OCI-LY1 (cell line): ENCODE results near the gene TBC1D14.

Experiments
- H2AFZ ChIP-seq: fragments of 200-600 bp; sonication (generic), shearing (Covaris generic); 2 replicates; pipeline ENCODE4 v1.6.0; 2014; ENCODE audit warnings: antibody characterized with exemption, mild to moderate bottlenecking, low read length
- H3F3A ChIP-seq: fragments of 200-600 bp; sonication (generic), shearing (Covaris generic); 2 replicates; pipeline ENCODE4 v1.6.0; 2014; ENCODE audit warnings: mild to moderate bottlenecking, antibody characterized with exemption, low read length, moderate library complexity; ENCODE audit not compliant: insufficient read depth
- H3K27ac ChIP-seq: fragments of 200-600 bp; sonication (generic); 2 replicates; pipeline ENCODE4 v1.5.1; 2014; ENCODE audit warnings: low read length, mixed run types, mild to moderate bottlenecking, low read depth; ENCODE audit not compliant: poor library complexity, severe bottlenecking
- H3K27me3 ChIP-seq: fragments of 200-600 bp; sonication (generic); 2 replicates; pipeline ENCODE4 v1.6.0; 2014; ENCODE audit warnings: antibody characterized with exemption, mild to moderate bottlenecking, low read length, moderate library complexity; ENCODE audit not compliant: insufficient read depth
- H3K36me3 ChIP-seq: fragments of 200-600 bp; sonication (generic); 2 replicates; pipeline ENCODE4 v1.6.1; 2014; ENCODE audit warnings: mild to moderate bottlenecking, antibody characterized with exemption, low read length, moderate library complexity, mixed read lengths; ENCODE audit not compliant: insufficient read depth
- H3K4me1 ChIP-seq: fragments of 200-600 bp; sonication (generic); 2 replicates; pipeline ENCODE4 v1.5.1; 2014; ENCODE audit warnings: mild to moderate bottlenecking, low read length, moderate library complexity; ENCODE audit not compliant: insufficient read depth, severe bottlenecking
- H3K4me2 ChIP-seq: fragments of 200-600 bp; sonication (generic), shearing (Covaris generic); 2 replicates; pipeline ENCODE4 v1.6.1; 2014; ENCODE audit warnings: low read length
- H3K4me3 ChIP-seq: fragments of 200-600 bp; sonication (generic); 2 replicates; pipeline ENCODE4 v1.5.1; 2014; ENCODE audit warnings: low read length, low read depth, mild to moderate bottlenecking, mixed read lengths; ENCODE audit not compliant: poor library complexity, severe bottlenecking
- H3K79me2 ChIP-seq: fragments of 200-600 bp; shearing (Covaris generic); 2 replicates; pipeline ENCODE4 v1.6.1; 2016; ENCODE audit warnings: mixed run types, low read length, mixed read lengths; ENCODE audit not compliant: insufficient read depth
- H3K9ac ChIP-seq: fragments of 200-600 bp; sonication (generic), shearing (Covaris generic); 2 replicates; pipeline ENCODE4 v1.6.1; 2014; ENCODE audit warnings: mild to moderate bottlenecking, low read length, mixed read lengths
- H3K9me2 ChIP-seq: fragments of 200-600 bp; sonication (generic), shearing (Covaris generic); 2 replicates; pipeline ENCODE4 v1.6.1; 2014; ENCODE audit warnings: low read depth, mild to moderate bottlenecking, low read length, mixed read lengths
- H3K9me3 ChIP-seq: fragments of 200-600 bp; shearing (Covaris generic); 2 replicates; pipeline ENCODE4 v1.6.1; 2014; ENCODE audit warnings: low read length, mixed read lengths
- H4K20me1 ChIP-seq: fragments of 200-600 bp; sonication (generic), shearing (Covaris generic); 2 replicates; pipeline ENCODE4 v1.6.0; 2016; ENCODE audit warnings: mild to moderate bottlenecking, low read length; ENCODE audit not compliant: insufficient read depth
- EZH2 ChIP-seq: fragments of 200-600 bp; sonication (generic), shearing (Covaris generic); IDR thresholded peaks from 2 replicates; pipeline ENCODE4 v1.8.0; 2017; ENCODE audit warnings: borderline replicate concordance, mixed run types, mild to moderate bottlenecking, antibody characterized with exemption, low read length, moderate library complexity, mixed read lengths
- TF ChIP-seq, protein P1 (sequence below): fragments of 200-600 bp; sonication (generic), shearing (Covaris generic); IDR thresholded peaks from 2 replicates; pipeline ENCODE4 v1.5.1; 2017; ENCODE audit warnings: mild to moderate bottlenecking, antibody characterized with exemption, low read length, moderate library complexity, mixed read lengths

The TBC1D14 gene

GRCh38 chr4:7041801-7042502 lies 132.3 kb downstream of the TBC1D14 start:
- H2AFZ ChIP-seq, result no peak overlapping the region
- H3K27me3 ChIP-seq, result no peaks in the 10 kb centered on the region
- no peak overlapping the region for H3K27ac ChIP-seq

GRCh38 chr4:7042503-7043283 lies 133.1 kb downstream of the TBC1D14 start:
- H3K4me2 ChIP-seq, result peak overlapping the region; percentile 55
- H2AFZ ChIP-seq, result no peak overlapping the region
- no peaks in the 10 kb centered on the region for H3F3A ChIP-seq
- H3K79me2 ChIP-seq, result peaks cover 26% of the 10 kb centered on the region
- no peaks in the 10 kb centered on the region for H3K36me3 ChIP-seq
- no peaks in the 10 kb centered on the region for H3K27me3 ChIP-seq
- peak overlapping the region; percentile 23; the same call in 1 of the 2 replicates for H3K9ac ChIP-seq
- H3K9me3 ChIP-seq, result no peaks in the 10 kb centered on the region
- H3K9me2 ChIP-seq, result no peaks in the 10 kb centered on the region
- H3K4me1 ChIP-seq, result peaks cover 29% of the 10 kb centered on the region
- no peaks in the 10 kb centered on the region for H4K20me1 ChIP-seq
- peak overlapping the region; percentile 60 for H3K4me3 ChIP-seq
- H3K27ac ChIP-seq, result no peak overlapping the region
- TF ChIP-seq, protein P1, sequence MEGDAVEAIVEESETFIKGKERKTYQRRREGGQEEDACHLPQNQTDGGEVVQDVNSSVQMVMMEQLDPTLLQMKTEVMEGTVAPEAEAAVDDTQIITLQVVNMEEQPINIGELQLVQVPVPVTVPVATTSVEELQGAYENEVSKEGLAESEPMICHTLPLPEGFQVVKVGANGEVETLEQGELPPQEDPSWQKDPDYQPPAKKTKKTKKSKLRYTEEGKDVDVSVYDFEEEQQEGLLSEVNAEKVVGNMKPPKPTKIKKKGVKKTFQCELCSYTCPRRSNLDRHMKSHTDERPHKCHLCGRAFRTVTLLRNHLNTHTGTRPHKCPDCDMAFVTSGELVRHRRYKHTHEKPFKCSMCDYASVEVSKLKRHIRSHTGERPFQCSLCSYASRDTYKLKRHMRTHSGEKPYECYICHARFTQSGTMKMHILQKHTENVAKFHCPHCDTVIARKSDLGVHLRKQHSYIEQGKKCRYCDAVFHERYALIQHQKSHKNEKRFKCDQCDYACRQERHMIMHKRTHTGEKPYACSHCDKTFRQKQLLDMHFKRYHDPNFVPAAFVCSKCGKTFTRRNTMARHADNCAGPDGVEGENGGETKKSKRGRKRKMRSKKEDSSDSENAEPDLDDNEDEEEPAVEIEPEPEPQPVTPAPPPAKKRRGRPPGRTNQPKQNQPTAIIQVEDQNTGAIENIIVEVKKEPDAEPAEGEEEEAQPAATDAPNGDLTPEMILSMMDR, result no peak
- no peak for TF ChIP-seq EZH2

More at GRCh38 chr4:7041801-7042502, 132.3 kb downstream of the TBC1D14 start:
- no peaks in the 10 kb centered on the region for H3F3A ChIP-seq
- H3K4me3 ChIP-seq, result peak overlapping the region; percentile 60
- H3K79me2 ChIP-seq, result peaks cover 21% of the 10 kb centered on the region
- peak overlapping the region; percentile 55 for H3K4me2 ChIP-seq
- H3K9me3 ChIP-seq, result no peaks in the 10 kb centered on the region
- TF ChIP-seq, protein P1, result no peak
- no peak for TF ChIP-seq EZH2
- H3K9ac ChIP-seq, result no peak overlapping the region; the same call in 1 of the 2 replicates
- H3K4me1 ChIP-seq, result peaks cover 27% of the 10 kb centered on the region
- no peaks in the 10 kb centered on the region for H3K36me3 ChIP-seq
- no peaks in the 10 kb centered on the region for H4K20me1 ChIP-seq
- H3K9me2 ChIP-seq, result no peaks in the 10 kb centered on the region

GRCh38 chr4:7043284-7044136 lies 133.9 kb downstream of the TBC1D14 start, which contains the start of gene TADA2B:
Gene TADA2B, plus strand, starts transcription at chr4:7043372. Its CDS starts 208 bp downstream, at chr4:7043580.
- TF ChIP-seq, protein P1, result no peak
- no peak for TF ChIP-seq EZH2
- H3K4me1 ChIP-seq, result peaks cover 29% of the 10 kb centered on the region

More at GRCh38 chr4:7043284-7044136, 133.9 kb downstream of the TBC1D14 start, which contains the start of gene TADA2B:
- H3K27ac ChIP-seq, result peak within 1 kb of the TSS; percentile 16
- peak within 1 kb of the TSS; percentile 92 for H3K4me2 ChIP-seq
- H3K27me3 ChIP-seq, result no peaks in the 10 kb centered on the region
- no peaks in the 10 kb centered on the region for H3K9me2 ChIP-seq
- no peaks in the 10 kb centered on the region for H3K36me3 ChIP-seq
- H3K4me3 ChIP-seq, result peak within 1 kb of the TSS; percentile 86
- H4K20me1 ChIP-seq, result no peaks in the 10 kb centered on the region
- H3K79me2 ChIP-seq, result peaks cover 26% of the 10 kb centered on the region
- H3F3A ChIP-seq, result no peaks in the 10 kb centered on the region
- peak within 1 kb of the TSS; percentile 88 for H3K9ac ChIP-seq
- H2AFZ ChIP-seq, result no peak within 1 kb of the TSS
- H3K9me3 ChIP-seq, result no peaks in the 10 kb centered on the region
